GM11168 (cell line): Measurements from ENCODE around the gene MIPOL1.

Source experiments
- in situ Hi-C: fragments of 300-500 bp; cut with MboI; formaldehyde crosslinking; loops from one replicate; pipeline ENCODE4 v1.12.0; 2022; ENCODE audit warnings: low sequenced_read_pairs; ENCODE audit not compliant: unreplicated experiment

Gene MIPOL1

GRCh38 chr14:37571391-37571790, 373.7 kb downstream of the MIPOL1 start:
- in situ Hi-C loops = no loop called here

GRCh38 chr14:37573356-37573755, 375.6 kb downstream of the MIPOL1 start:
- in situ Hi-C loops = no loop called here

GRCh38 chr14:37579274-37579673, 381.5 kb downstream of the MIPOL1 start:
- in situ Hi-C loops = loop anchor here (25.0 kb wide), 1 partner anchor 1042 kb away; no protein-coding TSS in a partner anchor

- in situ Hi-C loops = loop anchor here (25.0 kb wide), 1 partner anchor 1043 kb away; no protein-coding TSS in a partner anchor
Observed at GRCh38 chr14:37580146-37580545, 382.4 kb downstream of the MIPOL1 start.

- in situ Hi-C loops = loop anchor here (25.0 kb wide), 1 partner anchor 1046 kb away; no protein-coding TSS in a partner anchor
Observed at GRCh38 chr14:37583358-37584210, 385.8 kb downstream of the MIPOL1 start.

- in situ Hi-C loops = loop anchor here (25.0 kb wide), 1 partner anchor 1047 kb away; no protein-coding TSS in a partner anchor
Observed at GRCh38 chr14:37584211-37585100, 386.7 kb downstream of the MIPOL1 start.

GRCh38 chr14:37585101-37585511, 387.4 kb downstream of the MIPOL1 start:
- in situ Hi-C loops = loop anchor here (25.0 kb wide), 1 partner anchor 1048 kb away; no protein-coding TSS in a partner anchor

GRCh38 chr14:37585971-37586796, 388.4 kb downstream of the MIPOL1 start:
- in situ Hi-C loops = loop anchor here (25.0 kb wide), 1 partner anchor 1049 kb away; no protein-coding TSS in a partner anchor

- in situ Hi-C loops = loop anchor here (25.0 kb wide), 1 partner anchor 1049 kb away; no protein-coding TSS in a partner anchor
Observed at GRCh38 chr14:37586797-37587130, 389.0 kb downstream of the MIPOL1 start.

- in situ Hi-C loops = loop anchor here (25.0 kb wide), 1 partner anchor 1050 kb away; no protein-coding TSS in a partner anchor
Observed at GRCh38 chr14:37587131-37587803, 389.5 kb downstream of the MIPOL1 start.

GRCh38 chr14:37587881-37588666, 390.3 kb downstream of the MIPOL1 start:
- in situ Hi-C loops = loop anchor here (25.0 kb wide), 1 partner anchor 1051 kb away; no protein-coding TSS in a partner anchor

GRCh38 chr14:37588667-37588955, 390.9 kb downstream of the MIPOL1 start:
- in situ Hi-C loops = loop anchor here (25.0 kb wide), 1 partner anchor 1051 kb away; no protein-coding TSS in a partner anchor

- in situ Hi-C loops = loop anchor here (25.0 kb wide), 1 partner anchor 1052 kb away; no protein-coding TSS in a partner anchor
Observed at GRCh38 chr14:37588956-37589714, 391.4 kb downstream of the MIPOL1 start.

- in situ Hi-C loops = loop anchor here (25.0 kb wide), 1 partner anchor 1053 kb away; no protein-coding TSS in a partner anchor
Observed at GRCh38 chr14:37589715-37590427, 392.1 kb downstream of the MIPOL1 start.

- in situ Hi-C loops = loop anchor here (25.0 kb wide), 1 partner anchor 1053 kb away; no protein-coding TSS in a partner anchor
Observed at GRCh38 chr14:37590428-37591139, 392.8 kb downstream of the MIPOL1 start.

- in situ Hi-C loops = loop anchor here (25.0 kb wide), 1 partner anchor 1054 kb away; no protein-coding TSS in a partner anchor
Observed at GRCh38 chr14:37591311-37591940, 393.7 kb downstream of the MIPOL1 start.
